NCI-H2196 (cell line): ENCODE measurements around the gene PRDM4.
"Not testable (repeated sequence)": the region's sequence is repeated elsewhere in the genome, so short reads cannot be mapped to it uniquely, and the experiment has no call there.

Experiments
- DNase-seq: peaks from one replicate; lab custom pipeline; 2025; ENCODE audit not compliant: unreplicated experiment; lab: John Stamatoyannopoulos, UW

PRDM4 gene

DNA sequence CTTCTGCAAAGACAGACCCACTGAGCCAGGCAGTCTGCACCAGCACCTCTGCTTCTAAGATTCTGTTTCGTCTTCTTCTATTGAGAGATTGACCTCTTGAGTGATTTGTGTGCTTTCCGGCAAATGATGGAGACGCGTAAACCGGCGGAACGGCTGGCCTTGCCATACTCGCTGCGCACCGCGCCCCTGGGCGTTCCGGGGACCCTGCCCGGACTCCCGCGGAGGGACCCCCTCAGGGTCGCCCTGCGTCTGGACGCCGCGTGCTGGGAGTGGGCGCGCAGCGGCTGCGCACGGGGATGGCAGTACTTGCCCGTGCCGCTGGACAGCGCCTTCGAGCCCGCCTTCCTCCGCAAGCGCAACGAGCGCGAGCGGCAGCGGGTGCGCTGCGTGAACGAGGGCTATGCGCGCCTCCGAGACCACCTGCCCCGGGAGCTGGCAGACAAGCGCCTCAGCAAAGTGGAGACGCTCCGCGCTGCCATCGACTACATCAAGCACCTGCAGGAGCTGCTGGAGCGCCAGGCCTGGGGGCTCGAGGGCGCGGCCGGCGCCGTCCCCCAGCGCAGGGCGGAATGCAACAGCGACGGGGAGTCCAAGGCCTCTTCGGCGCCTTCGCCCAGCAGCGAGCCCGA is 14.3 kb upstream of the PRDM4 start:
- no peak for DNase-seq

DNA sequence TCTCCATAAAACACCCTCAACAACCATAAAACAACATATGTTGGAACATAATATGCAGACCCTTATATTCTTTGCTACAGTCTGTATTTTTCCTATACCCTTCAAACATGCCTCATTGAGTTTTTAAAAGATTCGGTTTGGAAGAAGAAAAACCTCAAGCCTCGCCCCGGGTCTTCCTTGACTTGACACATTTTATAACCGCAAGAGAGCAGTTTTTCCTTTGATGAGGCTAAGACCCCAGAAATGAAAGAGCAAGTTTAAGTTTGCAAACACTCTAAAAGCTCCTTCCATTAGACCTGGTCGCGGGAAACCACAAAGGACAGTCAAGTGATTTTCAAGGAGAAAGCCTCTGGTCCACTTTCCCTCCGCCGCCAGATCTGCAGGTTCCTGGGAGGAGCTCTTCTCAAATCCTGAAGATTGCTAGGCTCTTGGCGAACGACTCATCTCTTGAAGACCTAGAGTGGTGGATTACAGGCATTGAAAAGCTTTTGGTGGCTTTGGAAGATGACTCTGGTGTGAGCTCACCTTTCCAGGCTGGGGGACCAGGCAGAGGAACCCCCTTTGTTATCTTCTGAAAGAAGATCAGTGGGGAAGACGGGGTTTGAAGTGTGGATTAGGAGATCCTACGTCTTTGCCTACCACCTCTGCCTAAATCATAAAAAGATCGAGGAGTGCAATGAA is 13.6 kb upstream of the PRDM4 start, which contains the start of gene ASCL4:
TSS of gene ASCL4 (plus strand) at position 356 of the 681 bp plus-strand sequence. CDS start 515 bp downstream, outside the sequence.
- no peak for DNase-seq

GRCh38 chr12:107767466-107767865 is 6.5 kb upstream of the PRDM4 start:
- DNase-seq, result no peak

- DNase-seq, result no peak
These were observed 4.4 kb upstream of the PRDM4 start for GRCh38 chr12:107765316-107765715.

DNA sequence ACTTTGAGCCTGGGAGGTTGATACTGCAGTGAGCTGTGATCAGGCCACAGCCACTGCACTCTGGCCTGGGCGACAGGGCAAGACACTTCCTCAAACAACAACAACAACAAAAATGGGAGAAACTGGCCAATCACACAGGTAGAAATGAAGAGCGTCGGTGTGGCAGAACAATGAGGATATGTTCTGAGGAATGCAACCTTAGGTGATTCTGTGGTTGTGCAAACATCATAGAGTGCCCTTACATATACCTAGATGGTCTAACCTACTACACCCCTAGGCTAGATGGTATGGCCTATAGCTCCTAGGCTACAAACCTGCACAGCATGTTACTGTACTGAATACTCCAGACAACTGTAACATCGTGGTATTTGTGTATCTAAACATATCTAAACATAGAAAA is 3.7 kb upstream of the PRDM4 start:
- no peak for DNase-seq

GRCh38 chr12:107762874-107763273 is 1.9 kb upstream of the PRDM4 start:
- DNase-seq, result no peak

GRCh38 chr12:107761502-107761904 is 566 bp upstream of the PRDM4 start:
- DNase-seq, result no peak

DNA sequence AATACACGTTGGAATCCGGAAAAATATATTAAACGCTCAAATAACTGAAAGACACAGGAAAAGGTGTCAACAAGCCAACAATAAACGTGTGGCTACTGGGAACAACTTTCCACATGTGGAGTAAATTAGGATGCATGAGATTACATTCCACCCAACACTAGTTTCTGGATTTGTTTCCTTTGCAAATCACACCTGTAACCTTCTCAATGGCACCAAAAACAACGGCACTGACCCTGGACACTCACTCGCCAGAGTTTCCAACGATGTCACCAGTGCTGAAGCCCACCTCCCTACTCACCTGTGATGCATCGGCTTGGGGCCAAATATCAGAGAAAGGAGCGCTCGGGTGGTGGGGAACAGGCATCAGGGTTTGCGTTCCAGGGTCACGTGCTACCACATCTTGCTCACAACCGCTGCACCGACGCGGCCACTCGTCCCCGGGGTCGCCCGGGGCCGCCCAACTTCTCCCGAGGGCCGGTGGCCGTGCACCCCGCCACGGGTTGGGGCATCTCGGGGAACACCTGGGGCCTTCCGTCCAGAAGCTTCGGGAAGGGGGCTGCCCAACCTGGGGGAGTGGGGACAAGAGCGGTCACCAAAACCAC is 629 bp downstream of the PRDM4 start:
- DNase-seq, result no peak

DNA sequence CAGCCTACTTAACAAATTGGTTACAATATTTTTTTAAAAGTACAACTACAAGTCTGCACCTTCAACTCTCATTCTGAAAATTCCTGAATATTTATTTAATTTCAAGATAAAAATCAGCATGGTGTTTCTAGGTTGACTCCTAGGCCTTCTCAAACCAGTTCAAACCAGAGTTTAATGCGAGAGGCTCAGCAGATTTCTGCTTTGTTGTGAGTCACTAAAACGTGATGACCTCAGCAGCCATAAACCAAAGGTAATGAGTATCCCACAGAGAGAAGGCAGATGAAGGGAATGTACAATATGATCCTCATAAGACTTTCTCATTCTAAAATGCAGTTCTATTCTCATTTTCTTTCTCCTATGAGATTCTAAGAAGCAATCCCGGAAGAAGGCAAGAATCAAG is 1.5 kb downstream of the PRDM4 start:
- DNase-seq, result peak; percentile 33

GRCh38 chr12:107749083-107749482 is 11.9 kb downstream of the PRDM4 start:
- no peak for DNase-seq

DNA sequence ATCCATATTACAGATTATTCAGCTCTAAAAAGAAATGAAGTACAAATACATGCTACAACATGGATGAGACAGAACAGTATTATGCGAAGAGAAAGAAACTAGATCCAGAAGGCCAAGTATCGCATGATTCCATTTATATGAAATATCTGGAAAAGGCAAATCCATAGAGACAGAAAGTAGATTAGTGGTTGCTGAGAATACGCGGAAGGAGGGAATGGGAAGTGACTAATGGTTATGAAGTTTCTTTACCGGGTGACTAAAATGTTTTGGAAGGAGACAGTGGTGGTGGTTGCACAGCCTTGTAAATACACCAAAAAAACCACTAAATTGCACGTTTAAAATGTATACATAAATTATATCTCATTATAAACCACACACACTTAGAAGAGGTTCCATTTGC is 12.5 kb downstream of the PRDM4 start:
- no peak for DNase-seq

DNA sequence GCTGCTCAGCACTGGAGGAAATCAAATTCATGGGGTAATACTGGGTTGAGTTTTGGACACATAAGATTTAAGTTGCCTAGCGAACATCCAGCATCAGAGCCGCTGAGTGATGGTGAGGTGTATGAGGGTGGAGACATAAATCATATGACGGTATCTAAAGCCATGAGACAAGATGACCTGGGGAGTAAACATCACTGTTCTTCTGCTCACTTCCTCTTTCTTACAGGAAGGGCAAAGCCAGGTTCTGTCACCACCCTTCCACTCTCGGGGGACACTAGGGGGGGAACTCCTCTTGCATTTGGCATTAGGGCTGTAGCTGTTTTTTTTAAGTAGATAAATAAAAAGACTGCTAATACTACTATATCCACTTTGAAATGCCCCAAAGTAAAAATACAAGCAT is 24.0 kb downstream of the PRDM4 start:
- DNase-seq, result no peak

DNA sequence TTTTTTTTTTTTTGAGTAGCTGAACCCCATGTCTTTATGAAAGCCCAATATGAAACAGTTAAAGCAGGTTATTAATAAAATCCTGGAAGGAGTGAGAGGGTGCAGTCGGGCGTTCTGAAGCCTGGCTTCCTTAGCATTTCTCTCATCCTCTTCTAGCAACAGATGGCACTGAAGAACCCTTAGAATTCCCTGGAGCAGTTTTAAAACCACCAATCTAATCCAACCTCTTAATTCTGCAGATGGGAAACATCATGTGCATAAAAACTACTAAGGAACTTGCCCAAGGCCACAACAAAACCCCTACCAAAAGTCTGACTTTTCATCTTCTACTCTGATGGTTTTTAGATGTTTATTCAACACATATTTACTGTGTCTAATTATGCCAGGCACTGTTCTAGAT is 25.2 kb downstream of the PRDM4 start:
- no peak for DNase-seq

- no peak for DNase-seq
These were observed 26.8 kb downstream of the PRDM4 start for GRCh38 chr12:107734139-107734538.

DNA sequence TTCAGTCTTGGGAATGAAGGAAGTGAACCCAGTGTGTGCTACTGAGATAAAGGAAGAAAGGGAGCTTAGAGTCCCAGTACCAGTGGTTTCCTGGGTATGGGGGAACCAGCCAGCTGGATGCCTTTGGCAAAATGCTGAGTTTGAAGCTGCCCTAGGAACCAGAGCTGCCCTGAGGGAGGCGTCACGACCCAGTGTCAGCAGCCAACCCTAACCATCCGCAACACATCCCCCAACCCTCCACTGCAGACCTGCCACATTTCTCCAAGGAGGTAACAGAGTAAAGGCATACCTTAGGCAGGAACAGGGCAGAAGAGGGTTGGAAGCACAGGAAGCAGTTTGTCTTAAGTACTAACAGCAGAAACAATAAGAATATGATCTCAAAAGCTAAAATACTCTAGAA is 28.6 kb downstream of the PRDM4 start:
- DNase-seq, result no peak

- DNase-seq, result no peak
These were observed 29.6 kb downstream of the PRDM4 start for GRCh38 chr12:107731366-107731765.

GRCh38 chr12:107730618-107731341 is 30.2 kb downstream of the PRDM4 start:
- no peak for DNase-seq

- not testable (repeated sequence) for DNase-seq
These were observed 33.2 kb downstream of the PRDM4 start for GRCh38 chr12:107727742-107728141.

GRCh38 chr12:107727327-107727726 is 33.6 kb downstream of the PRDM4 start:
- not testable (repeated sequence) for DNase-seq

GRCh38 chr12:107718606-107719005 is 42.3 kb downstream of the PRDM4 start:
- no peak for DNase-seq

GRCh38 chr12:107715780-107716179 is 45.2 kb downstream of the PRDM4 start:
- no peak for DNase-seq

GRCh38 chr12:107705522-107705921 is 55.4 kb downstream of the PRDM4 start:
- DNase-seq, result not testable (repeated sequence)
